A673 (cell line): Measurements from ENCODE around the gene CMC4. TPM values are rescaled to one million over a fixed set of nuclear protein-coding genes. Genes with fewer than 3 reads are reported as not detected.

Experiments used
- BruUV-seq: library from RNA; stranded (reverse); fragments of 400-500 nt; replicated peaks from 2 replicates; lab custom pipeline; 2021; lab: Mats Ljungman, UMichigan
- CTCF ChIA-PET: fragments of 300-600 bp; sonication (Branson Sonifier 250); formaldehyde crosslinking; loops from one replicate; lab custom pipeline; 2022; ENCODE audit warnings: antibody characterized with exemption; lab: Charles Lee
- POLR2A ChIA-PET: fragments of 300-600 bp; sonication (Branson Sonifier 250); formaldehyde crosslinking; loops from one replicate; lab custom pipeline; 2022; ENCODE audit warnings: antibody characterized with exemption; ENCODE audit not compliant: low non-redundant PET; lab: Charles Lee
- DNase-seq: peaks from one replicate; pipeline ENCODE4 v3.0.0-alpha.2; 2015; ENCODE audit warnings: low spot score
- H3K27ac ChIP-seq: fragments of 200-600 bp; sonication (generic); 2 replicates; pipeline ENCODE4 v1.5.1; 2016; ENCODE audit warnings: mixed run types, low read depth, mild to moderate bottlenecking, mixed read lengths, antibody characterized with exemption, low read length; ENCODE audit not compliant: poor library complexity, severe bottlenecking
- H3K27me3 ChIP-seq: fragments of 200-600 bp; sonication (generic); replicated peaks from 2 replicates; pipeline ENCODE4 v1.6.1; 2017; ENCODE audit warnings: mixed run types, low read depth, mild to moderate bottlenecking, mixed read lengths, antibody characterized with exemption, low read length; ENCODE audit not compliant: insufficient read depth, poor library complexity
- H3K36me3 ChIP-seq: fragments of 200-600 bp; sonication (generic); 2 replicates; pipeline ENCODE4 v1.6.1; 2016; ENCODE audit warnings: mixed run types, mild to moderate bottlenecking, mixed read lengths, antibody characterized with exemption, low read length; ENCODE audit not compliant: insufficient read depth, poor library complexity, severe bottlenecking
- H3K4me1 ChIP-seq: fragments of 200-600 bp; sonication (generic); 2 replicates; pipeline ENCODE4 v1.6.1; 2017; ENCODE audit warnings: mixed run types, mild to moderate bottlenecking, mixed read lengths, antibody characterized with exemption, low read length; ENCODE audit not compliant: insufficient read depth, poor library complexity, severe bottlenecking
- H3K4me3 ChIP-seq: fragments of 200-600 bp; sonication (generic); 2 replicates; pipeline ENCODE4 v1.5.1; 2016; ENCODE audit warnings: low read depth, mixed run types, mild to moderate bottlenecking, mixed read lengths, low read length; ENCODE audit not compliant: poor library complexity, severe bottlenecking
- H3K9me3 ChIP-seq: fragments of 200-600 bp; sonication (generic); 2 replicates; pipeline ENCODE4 v1.6.1; 2016; ENCODE audit warnings: mixed run types, low read depth, mild to moderate bottlenecking, mixed read lengths, antibody characterized with exemption, low read length; ENCODE audit not compliant: poor library complexity, severe bottlenecking
- CTCF ChIP-seq: fragments of 300-800, 200-600 bp; sonication (generic); conservative IDR thresholded peaks from 2 replicates; pipeline ENCODE4 v1.5.1; 2017; ENCODE audit warnings: low read depth, mild to moderate bottlenecking, antibody characterized with exemption, low read length, moderate library complexity, mixed read lengths
- EZH2 ChIP-seq: fragments of 200-600 bp; sonication (generic); IDR thresholded peaks from 2 replicates; pipeline ENCODE4 v1.6.1; 2017; ENCODE audit warnings: borderline replicate concordance, low read depth, mild to moderate bottlenecking, mixed read lengths, antibody characterized with exemption, low read length; ENCODE audit not compliant: poor library complexity, severe bottlenecking
- intact Hi-C: fragments of 100-400 bp; cut with micrococcal nuclease; formaldehyde crosslinking; loops from one replicate; pipeline ENCODE4 v1.10.0; 2022; ENCODE audit not compliant: unreplicated experiment
- total RNA-seq: library from RNA; stranded (reverse); gene quantifications from 2 replicates; pipeline ENCODE4 v1.2.3, GENCODE V29; 2021

CMC4 gene
- total RNA-seq, 1 experiment from 2014 or later, result 5.9 TPM

- intact Hi-C loops, result loop anchor here (10.0 kb wide), 1 partner anchor 139 kb away; no protein-coding TSS in a partner anchor
Observed at GRCh38 chrX:155054255-155054654, 16.7 kb downstream of the CMC4 start.

GRCh38 chrX:155053656-155054055 lies 17.3 kb downstream of the CMC4 start:
- no TSS peak for BruUV-seq
- intact Hi-C loops, result loop anchor here (10.0 kb wide), 1 partner anchor 139 kb away; no protein-coding TSS in a partner anchor

More at GRCh38 chrX:155054255-155054654, 16.7 kb downstream of the CMC4 start:
- Histone ChIP-seq H3K4me1 (no peaks in the 10 kb centered on the region), H3K36me3 (no peaks in the 10 kb centered on the region), H3K27ac (no peak overlapping the region), H3K9me3 (no peaks in the 10 kb centered on the region), H3K27me3 (no peaks in the 10 kb centered on the region), H3K4me3 (no peak overlapping the region)
- BruUV-seq, result no TSS peak
- ChIA-PET POLR2A (no interaction called here), CTCF (no interaction called here)
- no peak for DNase-seq
- TF ChIP-seq EZH2 (no peak), CTCF (no peak)

GRCh38 chrX:155052738-155053498 lies 18.0 kb downstream of the CMC4 start:
- Histone ChIP-seq H3K36me3 (no peaks in the 10 kb centered on the region), H3K4me1 (no peaks in the 10 kb centered on the region), H3K9me3 (no peaks in the 10 kb centered on the region), H3K27me3 (no peaks in the 10 kb centered on the region), H3K27ac (no peak overlapping the region), H3K4me3 (no peak overlapping the region)
- CTCF ChIA-PET, result no interaction called here
- no TSS peak for BruUV-seq
- intact Hi-C loops, result loop anchor here (10.0 kb wide), 1 partner anchor 138 kb away; no protein-coding TSS in a partner anchor
- TF ChIP-seq EZH2 (no peak), CTCF (no peak)
- POLR2A ChIA-PET, result no interaction called here
- DNase-seq, result no peak

More at GRCh38 chrX:155053656-155054055, 17.3 kb downstream of the CMC4 start:
- TF ChIP-seq CTCF (no peak), EZH2 (no peak)
- no peaks in the 10 kb centered on the region for H3K27me3 ChIP-seq
- H3K27ac ChIP-seq, result no peak overlapping the region
- ChIA-PET POLR2A (no interaction called here), CTCF (no interaction called here)
- no peaks in the 10 kb centered on the region for H3K36me3 ChIP-seq
- H3K4me1 ChIP-seq, result no peaks in the 10 kb centered on the region
- DNase-seq, result no peak
- H3K4me3 ChIP-seq, result no peak overlapping the region
- H3K9me3 ChIP-seq, result no peaks in the 10 kb centered on the region
